AG04449 (cell line): ENCODE data around the gene BRIP1.

Experiments
- CTCF ChIA-PET: fragments of 350-600 bp; formaldehyde crosslinking; extraction: SDS; loops from one replicate; lab custom pipeline; 2021; ENCODE audit warnings: antibody characterized with exemption; lab: Yijun Ruan, JAX
- POLR2A ChIA-PET: fragments of 400-600, 350-600 bp; formaldehyde crosslinking; extraction: SDS; loops from one replicate; lab custom pipeline; 2020; ENCODE audit warnings: antibody characterized with exemption, inconsistent platforms; lab: Yijun Ruan, JAX
- DNase-seq: peaks from one replicate; pipeline ENCODE4 v3.0.0-alpha.2; 2010; ENCODE audit warnings: low read depth, low spot score
- H3K4me3 ChIP-seq: 2 replicates; pipeline ENCODE4 v1.5.1; 2011; ENCODE audit warnings: low read depth, mild to moderate bottlenecking, control low read depth, low read length
- CTCF ChIP-seq: IDR thresholded peaks from one replicate; pipeline ENCODE4 v1.5.1; 2011; ENCODE audit warnings: mild to moderate bottlenecking, moderate library complexity, low read length, control low read depth, inconsistent platforms; ENCODE audit not compliant: insufficient read depth; ENCODE audit errors: missing control alignments

The BRIP1 gene

GRCh38 chr17:61638087-61638486 lies 225.2 kb downstream of the BRIP1 start:
- POLR2A ChIA-PET, result no interaction called here
- CTCF ChIA-PET, result interaction anchor here (0.9 to 6.9 kb wide), 6 partner anchors 15 to 206 kb away, joined by 3 to 117 read pairs (median 42); no protein-coding TSS in a partner anchor
- no peak for TF ChIP-seq CTCF
- no peak for DNase-seq
- H3K4me3 ChIP-seq, result no peak overlapping the region

GRCh38 chr17:61635913-61636432 lies 227.4 kb downstream of the BRIP1 start:
- H3K4me3 ChIP-seq, result no peak overlapping the region
- POLR2A ChIA-PET, result no interaction called here
- TF ChIP-seq CTCF, result peak; percentile 62
- CTCF ChIA-PET, result interaction anchor here (0.6 to 6.9 kb wide), 31 partner anchors 10 to 477 kb away, joined by 3 to 117 read pairs (median 4); partner anchors contain the start of gene BRIP1
- DNase-seq, result no peak

GRCh38 chr17:61634942-61635538 lies 228.3 kb downstream of the BRIP1 start:
- no peak overlapping the region for H3K4me3 ChIP-seq
- POLR2A ChIA-PET, result no interaction called here
- DNase-seq, result no peak
- CTCF ChIA-PET, result interaction anchor here (0.6 to 6.9 kb wide), 31 partner anchors 10 to 478 kb away, joined by 3 to 117 read pairs (median 5); partner anchors contain the start of gene BRIP1
- TF ChIP-seq CTCF, result no peak

GRCh38 chr17:61634011-61634539 lies 229.3 kb downstream of the BRIP1 start:
- CTCF ChIA-PET, result interaction anchor here (0.7 to 6.9 kb wide), 10 partner anchors 17 to 232 kb away, joined by 3 to 117 read pairs (median 10); no protein-coding TSS in a partner anchor
- no peak overlapping the region for H3K4me3 ChIP-seq
- TF ChIP-seq CTCF, result no peak
- POLR2A ChIA-PET, result no interaction called here
- no peak for DNase-seq

- DNase-seq, result no peak
- CTCF ChIA-PET, result interaction anchor here (1.4 to 6.9 kb wide), 2 partner anchors 202 to 204 kb away, joined by 5 to 117 read pairs; no protein-coding TSS in a partner anchor
- H3K4me3 ChIP-seq, result no peak overlapping the region
- TF ChIP-seq CTCF, result no peak
- POLR2A ChIA-PET, result no interaction called here
Measured at GRCh38 chr17:61632826-61633225, 230.5 kb downstream of the BRIP1 start.

GRCh38 chr17:61631800-61632199 lies 231.5 kb downstream of the BRIP1 start:
- DNase-seq, result no peak
- no peak for TF ChIP-seq CTCF
- POLR2A ChIA-PET, result no interaction called here
- CTCF ChIA-PET, result interaction anchor here (1.1 to 3.8 kb wide), 2 partner anchors 205 to 478 kb away, joined by 3 to 29 read pairs; no protein-coding TSS in a partner anchor
- no peak overlapping the region for H3K4me3 ChIP-seq
